WI38 (cell line): Measurements from ENCODE around the gene RANBP9.

Experiments
- H3K4me3 ChIP-seq: 2 replicates; pipeline ENCODE4 v1.5.1; 2011; ENCODE audit warnings: low read depth, mild to moderate bottlenecking, control low read depth, low read length
- CTCF ChIP-seq: IDR thresholded peaks from 2 replicates; pipeline ENCODE4 v1.5.1; 2012; ENCODE audit warnings: low read depth, mild to moderate bottlenecking, control low read depth, low read length

The RANBP9 gene

DNA sequence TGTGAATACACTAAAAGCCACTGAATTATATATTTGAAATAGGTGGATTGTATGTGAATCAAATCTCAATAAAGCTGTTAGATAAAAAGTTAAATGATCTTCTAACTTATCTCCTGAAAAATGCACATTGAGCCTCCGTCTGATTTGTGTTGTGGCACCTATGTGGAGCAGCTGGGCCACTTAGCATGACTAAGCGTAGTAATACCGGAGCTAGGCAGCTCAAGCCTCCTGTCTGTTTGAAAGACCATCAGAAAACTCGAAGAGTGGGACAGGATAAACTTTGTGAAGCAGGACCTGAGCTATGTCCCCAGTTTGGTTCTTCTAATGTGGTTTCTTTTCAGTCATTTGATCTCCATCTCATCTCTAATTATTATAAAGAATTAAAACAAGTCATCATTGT, 107.5 kb downstream of the RANBP9 start:
- no peak overlapping the region for H3K4me3 ChIP-seq
- TF ChIP-seq CTCF: no peak

GRCh38 chr6:13600036-13600435, 111.6 kb downstream of the RANBP9 start:
- no peak for TF ChIP-seq CTCF
- H3K4me3 ChIP-seq: no peak overlapping the region

- TF ChIP-seq CTCF: no peak
- H3K4me3 ChIP-seq: no peak overlapping the region
Observed at GRCh38 chr6:13597073-13597472, 114.6 kb downstream of the RANBP9 start.

DNA sequence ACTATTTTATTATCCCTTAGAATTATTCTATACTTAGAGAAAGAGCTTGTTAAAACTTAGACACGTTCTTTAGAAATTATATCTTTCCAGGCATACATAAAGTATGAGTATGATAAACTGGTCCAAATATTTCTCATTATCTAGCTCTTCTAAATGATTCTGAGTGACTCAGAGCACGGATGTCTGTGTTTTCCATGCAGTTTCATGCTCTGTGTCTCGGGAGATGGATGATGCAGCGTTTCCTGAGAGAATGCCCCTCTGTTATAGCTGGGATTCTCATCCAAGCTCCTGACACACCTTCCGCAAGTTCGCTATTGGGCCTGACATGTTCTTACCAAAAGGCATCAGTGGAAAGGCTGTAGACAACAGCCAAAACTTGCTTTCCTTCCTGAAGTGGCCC, 117.9 kb downstream of the RANBP9 start:
- H3K4me3 ChIP-seq: no peak overlapping the region
- no peak for TF ChIP-seq CTCF

GRCh38 chr6:13593103-13593502, 118.5 kb downstream of the RANBP9 start:
- no peak for TF ChIP-seq CTCF
- H3K4me3 ChIP-seq: no peak overlapping the region

- no peak overlapping the region for H3K4me3 ChIP-seq
- no peak for TF ChIP-seq CTCF
Observed at GRCh38 chr6:13591205-13591921, 120.3 kb downstream of the RANBP9 start.

GRCh38 chr6:13590574-13591153, 121.0 kb downstream of the RANBP9 start:
- no peak overlapping the region for H3K4me3 ChIP-seq
- no peak for TF ChIP-seq CTCF
